DOHH2 (cell line): ENCODE data around the gene RPRD1A.

Source experiments
- H3F3A ChIP-seq: fragments of 200-600 bp; sonication (generic), shearing (Covaris generic); 2 replicates; pipeline ENCODE4 v1.6.0; 2016; ENCODE audit warnings: antibody characterized with exemption, mild to moderate bottlenecking; ENCODE audit not compliant: control insufficient read depth, insufficient read depth
- H3K27ac ChIP-seq: fragments of 200-600 bp; sonication (generic); 2 replicates; pipeline ENCODE4 v1.5.1; 2014; ENCODE audit warnings: low read depth, mild to moderate bottlenecking, low read length, moderate library complexity
- H3K27me3 ChIP-seq: fragments of 200-600 bp; sonication (generic); 2 replicates; pipeline ENCODE4 v1.6.1; 2014; ENCODE audit warnings: mild to moderate bottlenecking, low read length, mixed read lengths; ENCODE audit not compliant: control insufficient read depth
- H3K36me3 ChIP-seq: fragments of 200-600 bp; sonication (generic); 2 replicates; pipeline ENCODE4 v1.6.1; 2014; ENCODE audit warnings: mild to moderate bottlenecking, low read length, moderate library complexity, mixed read lengths; ENCODE audit not compliant: control insufficient read depth
- H3K4me1 ChIP-seq: fragments of 200-600 bp; sonication (generic); 2 replicates; pipeline ENCODE4 v1.6.1; 2014; ENCODE audit warnings: mild to moderate bottlenecking, low read length, mixed read lengths; ENCODE audit not compliant: control insufficient read depth
- H3K4me2 ChIP-seq: fragments of 200-600 bp; sonication (generic); 2 replicates; pipeline ENCODE4 v1.6.0; 2014; ENCODE audit warnings: mild to moderate bottlenecking, low read length, moderate library complexity
- H3K4me3 ChIP-seq: fragments of 200-600 bp; sonication (generic); 2 replicates; pipeline ENCODE4 v1.5.1; 2014; ENCODE audit warnings: mild to moderate bottlenecking, low read length, mixed read lengths
- H3K79me2 ChIP-seq: fragments of 200-600 bp; sonication (generic); 2 replicates; pipeline ENCODE4 v1.6.1; 2014; ENCODE audit warnings: mild to moderate bottlenecking, low read length, mixed read lengths; ENCODE audit not compliant: control insufficient read depth
- H3K9me2 ChIP-seq: fragments of 200-600 bp; sonication (generic); replicated peaks from 2 replicates; pipeline ENCODE4 v1.6.1; 2014; ENCODE audit warnings: mild to moderate bottlenecking, low read length, mixed read lengths; ENCODE audit not compliant: control insufficient read depth
- H3K9me3 ChIP-seq: fragments of 200-600 bp; sonication (generic); 2 replicates; pipeline ENCODE4 v1.6.1; 2014; ENCODE audit warnings: antibody characterized with exemption, low read length, mixed read lengths; ENCODE audit not compliant: control insufficient read depth, insufficient read depth
- H4K20me1 ChIP-seq: fragments of 200-600 bp; sonication (generic); 2 replicates; pipeline ENCODE4 v1.6.0; 2014; ENCODE audit warnings: low read depth, mild to moderate bottlenecking, antibody characterized with exemption, low read length, moderate library complexity; ENCODE audit not compliant: control insufficient read depth, insufficient read depth
- EZH2phosphoT487 ChIP-seq: fragments of 200-600 bp; sonication (generic); IDR thresholded peaks from 2 replicates; pipeline ENCODE4 v1.6.1; 2017; ENCODE audit warnings: borderline replicate concordance, mild to moderate bottlenecking, antibody characterized with exemption, low read length, moderate library complexity, mixed read lengths
- TF ChIP-seq, protein P1 (sequence below): fragments of 200-600 bp; sonication (generic); IDR thresholded peaks from one replicate; pipeline ENCODE4 v1.5.1; 2014; ENCODE audit warnings: antibody characterized with exemption, mild to moderate bottlenecking, low read depth, low read length; ENCODE audit not compliant: poor library complexity, severe bottlenecking

The RPRD1A gene

DNA sequence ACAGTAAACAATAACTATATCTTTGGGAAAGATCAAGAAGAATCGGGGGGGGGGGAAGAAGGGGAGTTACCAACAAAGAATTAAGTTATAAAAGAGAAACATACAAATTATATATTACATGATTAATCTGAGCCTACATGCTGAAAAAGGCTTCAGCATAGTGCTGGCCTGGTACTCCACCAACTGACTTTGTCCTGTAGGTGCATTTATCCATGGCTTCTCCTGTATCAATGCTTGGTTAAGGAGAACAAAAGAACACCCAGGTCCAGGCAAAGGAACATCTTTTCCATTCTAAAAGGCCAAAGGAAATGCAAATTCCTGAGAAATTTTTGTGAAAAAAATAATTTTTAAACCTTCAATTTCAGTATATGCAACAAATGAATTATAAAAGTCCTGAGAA, 24.2 kb downstream of the RPRD1A start:
- H3K4me2 ChIP-seq, result no peak overlapping the region
- H3F3A ChIP-seq, result no peaks in the 10 kb centered on the region
- peaks cover 54% of the 10 kb centered on the region for H3K36me3 ChIP-seq
- H3K79me2 ChIP-seq, result peaks cover 100% of the 10 kb centered on the region
- no peak overlapping the region for H3K4me3 ChIP-seq
- H4K20me1 ChIP-seq, result 0 out of 2 replicates have a peak, but pooled peaks cover 6% of the 10 kb centered on the region
- H3K4me1 ChIP-seq, result peaks cover 34% of the 10 kb centered on the region
- TF ChIP-seq, protein P1, sequence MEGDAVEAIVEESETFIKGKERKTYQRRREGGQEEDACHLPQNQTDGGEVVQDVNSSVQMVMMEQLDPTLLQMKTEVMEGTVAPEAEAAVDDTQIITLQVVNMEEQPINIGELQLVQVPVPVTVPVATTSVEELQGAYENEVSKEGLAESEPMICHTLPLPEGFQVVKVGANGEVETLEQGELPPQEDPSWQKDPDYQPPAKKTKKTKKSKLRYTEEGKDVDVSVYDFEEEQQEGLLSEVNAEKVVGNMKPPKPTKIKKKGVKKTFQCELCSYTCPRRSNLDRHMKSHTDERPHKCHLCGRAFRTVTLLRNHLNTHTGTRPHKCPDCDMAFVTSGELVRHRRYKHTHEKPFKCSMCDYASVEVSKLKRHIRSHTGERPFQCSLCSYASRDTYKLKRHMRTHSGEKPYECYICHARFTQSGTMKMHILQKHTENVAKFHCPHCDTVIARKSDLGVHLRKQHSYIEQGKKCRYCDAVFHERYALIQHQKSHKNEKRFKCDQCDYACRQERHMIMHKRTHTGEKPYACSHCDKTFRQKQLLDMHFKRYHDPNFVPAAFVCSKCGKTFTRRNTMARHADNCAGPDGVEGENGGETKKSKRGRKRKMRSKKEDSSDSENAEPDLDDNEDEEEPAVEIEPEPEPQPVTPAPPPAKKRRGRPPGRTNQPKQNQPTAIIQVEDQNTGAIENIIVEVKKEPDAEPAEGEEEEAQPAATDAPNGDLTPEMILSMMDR, result no peak
- TF ChIP-seq EZH2phosphoT487, result no peak
- no peak overlapping the region for H3K27ac ChIP-seq
- H3K9me2 ChIP-seq, result no peaks in the 10 kb centered on the region
- H3K9me3 ChIP-seq, result peaks cover 25% of the 10 kb centered on the region
- no peaks in the 10 kb centered on the region for H3K27me3 ChIP-seq

DNA sequence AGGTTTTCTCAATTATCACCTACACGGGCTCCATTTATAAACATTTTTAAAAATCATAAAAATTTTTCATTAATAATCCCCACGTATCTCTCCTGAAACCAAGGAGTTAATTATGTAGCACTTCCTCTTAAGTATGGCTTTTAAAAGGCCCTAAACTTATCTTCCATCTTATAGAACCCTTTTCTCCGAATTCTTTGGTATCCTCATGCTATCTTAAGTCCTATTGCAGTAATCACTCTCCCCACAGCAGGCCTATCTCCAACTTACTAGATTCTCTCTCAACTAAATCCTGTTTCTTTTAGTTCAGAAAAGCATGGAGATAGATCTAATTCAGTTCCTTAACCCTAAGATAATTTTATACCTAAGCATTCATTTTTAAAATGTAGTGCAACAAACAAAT, 26.2 kb downstream of the RPRD1A start:
- H4K20me1 ChIP-seq, result 0 out of 2 replicates have a peak, but pooled peaks cover under 1% of the 10 kb centered on the region
- H3K27ac ChIP-seq, result no peak overlapping the region
- H3F3A ChIP-seq, result no peaks in the 10 kb centered on the region
- no peak overlapping the region for H3K4me3 ChIP-seq
- H3K9me3 ChIP-seq, result peaks cover 32% of the 10 kb centered on the region
- no peaks in the 10 kb centered on the region for H3K27me3 ChIP-seq
- no peak overlapping the region for H3K4me2 ChIP-seq
- H3K79me2 ChIP-seq, result peaks cover 100% of the 10 kb centered on the region
- H3K9me2 ChIP-seq, result no peaks in the 10 kb centered on the region
- TF ChIP-seq, protein P1, result no peak
- TF ChIP-seq EZH2phosphoT487, result no peak
- H3K36me3 ChIP-seq, result peaks cover 64% of the 10 kb centered on the region
- peaks cover 26% of the 10 kb centered on the region for H3K4me1 ChIP-seq

DNA sequence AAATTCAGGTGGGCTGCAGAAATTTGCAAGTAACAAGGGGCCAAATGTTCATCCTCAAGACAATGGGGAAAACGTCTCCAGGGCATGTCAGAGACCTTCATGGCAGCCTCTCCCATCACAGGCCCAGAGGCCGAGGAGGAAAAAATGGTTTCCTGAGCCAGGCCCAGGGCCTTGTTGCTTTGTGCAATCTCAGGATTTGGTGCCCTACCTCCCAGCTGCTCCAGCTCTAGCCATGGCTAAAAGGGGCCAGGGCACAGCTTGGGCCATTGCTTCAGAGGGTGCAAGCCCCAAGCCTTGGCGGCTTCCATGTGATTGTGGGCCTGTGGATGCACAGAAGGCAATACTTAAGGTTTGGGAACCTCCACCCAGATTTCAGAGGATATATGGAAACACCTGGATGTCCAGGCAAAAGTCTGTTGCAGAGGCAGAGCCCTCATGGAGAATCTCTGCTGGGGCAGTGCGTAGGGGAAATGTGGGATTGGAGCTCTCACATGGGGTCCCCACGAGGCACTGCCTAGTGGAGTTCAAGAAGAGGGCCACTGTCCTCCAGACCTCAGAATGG, 29.2 kb downstream of the RPRD1A start:
- Histone ChIP-seq H3F3A (peaks cover 8% of the 10 kb centered on the region; the same call in 1 of the 2 replicates), H3K9me2 (no peaks in the 10 kb centered on the region), H3K27ac (no peak overlapping the region), H3K4me3 (no peak overlapping the region), H4K20me1 (no peaks in the 10 kb centered on the region), H3K79me2 (peaks cover 100% of the 10 kb centered on the region), H3K4me1 (peaks cover 55% of the 10 kb centered on the region), H3K27me3 (no peaks in the 10 kb centered on the region), H3K4me2 (no peak overlapping the region), H3K36me3 (peaks cover 65% of the 10 kb centered on the region), H3K9me3 (peaks cover 32% of the 10 kb centered on the region)
- no peak for TF ChIP-seq EZH2phosphoT487
- TF ChIP-seq, protein P1, result no peak
